Measurements from ENCODE around the gene HNRNPA0.

DNA sequence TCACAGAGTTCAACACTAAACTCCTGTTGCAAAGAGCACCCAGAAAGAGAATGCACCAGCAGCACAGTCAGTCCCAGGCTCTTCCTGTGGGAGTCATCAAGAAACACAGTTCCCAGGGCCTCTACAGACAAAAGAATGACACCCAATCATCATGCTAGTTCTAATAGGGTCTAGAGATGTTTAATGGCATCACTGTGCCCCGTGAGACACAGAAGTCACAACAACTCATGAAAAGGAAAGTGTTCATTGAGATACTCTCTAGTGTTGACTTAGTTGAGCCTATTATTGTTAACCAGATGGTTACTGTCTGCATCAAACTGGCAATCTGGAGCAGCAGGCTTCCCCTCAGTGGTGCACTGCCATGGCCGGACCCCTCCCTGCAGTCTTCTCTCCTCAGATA lies 19.8 kb downstream of the HNRNPA0 start:
- TF ChIP-seq CTCF (IDR thresholded peaks at IDR 0.05) (no peak), POLR2A (IDR thresholded peaks at IDR 0.05) (no peak)

All from esophagus squamous epithelium (tissue), 4 donors.